ENCODE measurements around the gene GNAQ. TPM values are rescaled to one million over a fixed set of nuclear protein-coding genes. Genes with fewer than 3 reads are reported as not detected.

The GNAQ gene
- total RNA-seq, 3 donors from 2014 or later (not counting 1 experiment from before 2014, with no cell fraction given): 17.8 to 51.6 (median 24.5) TPM

- no peaks in the 10 kb centered on the region for H3K9me3 Mint-ChIP-seq
- no peaks in the 10 kb centered on the region for H3K36me3 Mint-ChIP-seq
- H3K27me3 Mint-ChIP-seq (ENCODE audit: low read depth in 2 of 2): no peaks in the 10 kb centered on the region
- H3K4me3 ChIP-seq (ENCODE audit: low read length): no peak overlapping the region
- H3K27ac Mint-ChIP-seq: no peak overlapping the region
- no peak for ATAC-seq
- H3K27me3 ChIP-seq (ENCODE audit: control insufficient read depth, insufficient read depth, low read length): no peaks in the 10 kb centered on the region
- H3K27ac ChIP-seq (ENCODE audit: low read length): no peak overlapping the region
- WGBS (ENCODE audit: insufficient coverage): 89% methylated on average over 2 of the region's 2 CpGs
- H3K36me3 ChIP-seq (ENCODE audit: control insufficient read depth, insufficient read depth, low read length): peaks cover 4% of the 10 kb centered on the region
- no peaks in the 10 kb centered on the region for H3K4me1 ChIP-seq (ENCODE audit: control insufficient read depth, insufficient read depth, low read length)
- no peak overlapping the region for H3K4me3 Mint-ChIP-seq
- intact Hi-C loops (cut with micrococcal nuclease): no loop called here
- no peak for DNase-seq
- TF ChIP-seq CTCF (IDR thresholded peaks at IDR 0.05): no peak
- H3K9me3 ChIP-seq (ENCODE audit: control insufficient read depth, insufficient read depth, low read length): no peaks in the 10 kb centered on the region
- no peaks in the 10 kb centered on the region for H3K4me1 Mint-ChIP-seq
Observed at GRCh38 chr9:77815260-77815659, 216.4 kb downstream of the GNAQ start.

- no peak for ATAC-seq
- Histone ChIP-seq H3K27me3 (ENCODE audit: control insufficient read depth, insufficient read depth, low read length) (no peaks in the 10 kb centered on the region), H3K9me3 (ENCODE audit: control insufficient read depth, insufficient read depth, low read length) (no peaks in the 10 kb centered on the region), H3K4me1 (ENCODE audit: control insufficient read depth, insufficient read depth, low read length) (no peaks in the 10 kb centered on the region), H3K36me3 (ENCODE audit: control insufficient read depth, insufficient read depth, low read length) (peaks cover 4% of the 10 kb centered on the region), H3K27ac (ENCODE audit: low read length) (no peak overlapping the region), H3K4me3 (ENCODE audit: low read length) (no peak overlapping the region)
- WGBS (ENCODE audit: insufficient coverage): 80% methylated on average over 1 of the region's 1 CpG
- Mint-ChIP-seq H3K36me3 (no peaks in the 10 kb centered on the region), H3K27me3 (ENCODE audit: low read depth in 2 of 2) (no peaks in the 10 kb centered on the region), H3K27ac (no peak overlapping the region), H3K4me3 (no peak overlapping the region), H3K9me3 (no peaks in the 10 kb centered on the region), H3K4me1 (peaks cover 5 to 16% of the 10 kb centered on the region in 2 donors)
- DNase-seq: no peak
- no peak for TF ChIP-seq CTCF (IDR thresholded peaks at IDR 0.05)
- intact Hi-C loops (cut with micrococcal nuclease): no loop called here
Observed at GRCh38 chr9:77811832-77812231, 219.8 kb downstream of the GNAQ start.

GRCh38 chr9:77810637-77811119 is 220.9 kb downstream of the GNAQ start:
- intact Hi-C loops (cut with micrococcal nuclease): no loop called here
- Mint-ChIP-seq H3K27ac (no peak overlapping the region), H3K9me3 (no peaks in the 10 kb centered on the region)

More at GRCh38 chr9:77810637-77811119, 220.9 kb downstream of the GNAQ start:
- H3K27me3 Mint-ChIP-seq (ENCODE audit: low read depth in 2 of 2): no peaks in the 10 kb centered on the region
- ATAC-seq: no peak
- TF ChIP-seq CTCF (IDR thresholded peaks at IDR 0.05): no peak
- H3K4me1 Mint-ChIP-seq: peaks cover 5 to 16% of the 10 kb centered on the region in 2 donors
- no peaks in the 10 kb centered on the region for H3K36me3 Mint-ChIP-seq
- Histone ChIP-seq H3K4me1 (ENCODE audit: control insufficient read depth, insufficient read depth, low read length) (no peaks in the 10 kb centered on the region), H3K27me3 (ENCODE audit: control insufficient read depth, insufficient read depth, low read length) (no peaks in the 10 kb centered on the region), H3K4me3 (ENCODE audit: low read length) (no peak overlapping the region), H3K9me3 (ENCODE audit: control insufficient read depth, insufficient read depth, low read length) (no peaks in the 10 kb centered on the region), H3K36me3 (ENCODE audit: control insufficient read depth, insufficient read depth, low read length) (peaks cover 4% of the 10 kb centered on the region), H3K27ac (ENCODE audit: low read length) (no peak overlapping the region)
- H3K4me3 Mint-ChIP-seq: no peak overlapping the region
- no peak for DNase-seq
- WGBS (ENCODE audit: insufficient coverage): 100% methylated on average over 2 of the region's 4 CpGs

Data from natural killer cell (primary cell).